ENCODE measurements around the gene SMCHD1. TPM values are rescaled to one million over a fixed set of nuclear protein-coding genes. Genes with fewer than 3 reads are reported as not detected.

Gene SMCHD1
- total RNA-seq, 3 donors from 2014 or later: 73.9 to 131 (median 102) TPM

- Histone ChIP-seq H3K9me3 (no peaks in the 10 kb centered on the region), H3K27ac (no peak overlapping the region), H3K4me1 (no peaks in the 10 kb centered on the region), H3K27me3 (no peaks in the 10 kb centered on the region), H3K4me3 (no peak overlapping the region), H3K36me3 (no peaks in the 10 kb centered on the region)
- intact Hi-C loops (cut with DNase I; ENCODE audit: low total_unique reads): no loop called here
- TF ChIP-seq POLR2A (IDR thresholded peaks at IDR 0.05): no peak
- TF ChIP-seq POLR2AphosphoS5 (IDR thresholded peaks at IDR 0.05): no peak
- TF ChIP-seq CTCF (IDR thresholded peaks at IDR 0.05): no peak
- DNase-seq (ENCODE audit: low spot score in 2 of 2): no peak
Observed at GRCh38 chr18:2774669-2775068, 119.1 kb downstream of the SMCHD1 start.

DNA sequence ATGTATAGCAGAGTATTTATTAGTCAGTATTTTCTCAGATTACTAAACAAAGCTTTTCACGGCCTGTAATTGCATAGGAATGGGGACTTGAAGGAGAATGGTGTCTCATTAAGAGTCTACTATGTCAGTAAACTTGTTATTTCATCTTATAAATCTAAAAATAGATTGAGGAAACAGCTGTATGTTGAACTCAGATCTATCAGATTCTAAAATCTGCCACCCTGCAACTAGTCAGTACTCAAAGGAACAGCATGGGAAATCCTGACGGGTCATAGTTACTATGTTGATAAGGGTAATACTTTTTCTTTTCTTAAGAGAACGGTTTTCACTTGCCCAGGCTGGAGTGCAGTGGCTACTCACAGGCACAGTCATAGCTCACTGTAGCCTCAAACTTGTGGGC, 121.1 kb downstream of the SMCHD1 start:
- H3K36me3 ChIP-seq: no peaks in the 10 kb centered on the region
- intact Hi-C loops (cut with DNase I; ENCODE audit: low total_unique reads): no loop called here

GRCh38 chr18:2777241-2777640, 121.7 kb downstream of the SMCHD1 start:
- Histone ChIP-seq H3K4me3 (no peak overlapping the region), H3K4me1 (no peaks in the 10 kb centered on the region), H3K27me3 (no peaks in the 10 kb centered on the region), H3K9me3 (no peaks in the 10 kb centered on the region), H3K27ac (no peak overlapping the region), H3K36me3 (no peaks in the 10 kb centered on the region)
- intact Hi-C loops (cut with DNase I; ENCODE audit: low total_unique reads): no loop called here
- TF ChIP-seq POLR2A (IDR thresholded peaks at IDR 0.05) (no peak), CTCF (IDR thresholded peaks at IDR 0.05) (no peak), POLR2AphosphoS5 (IDR thresholded peaks at IDR 0.05) (no peak)
- DNase-seq (ENCODE audit: low spot score in 2 of 2): no peak

More for the DNA sequence above, 121.1 kb downstream of the SMCHD1 start:
- no peak overlapping the region for H3K27ac ChIP-seq
- no peaks in the 10 kb centered on the region for H3K27me3 ChIP-seq
- H3K4me1 ChIP-seq: no peaks in the 10 kb centered on the region
- no peak for DNase-seq (ENCODE audit: low spot score in 2 of 2)
- H3K9me3 ChIP-seq: no peaks in the 10 kb centered on the region
- no peak overlapping the region for H3K4me3 ChIP-seq
- no peak for TF ChIP-seq CTCF (IDR thresholded peaks at IDR 0.05)

DNA sequence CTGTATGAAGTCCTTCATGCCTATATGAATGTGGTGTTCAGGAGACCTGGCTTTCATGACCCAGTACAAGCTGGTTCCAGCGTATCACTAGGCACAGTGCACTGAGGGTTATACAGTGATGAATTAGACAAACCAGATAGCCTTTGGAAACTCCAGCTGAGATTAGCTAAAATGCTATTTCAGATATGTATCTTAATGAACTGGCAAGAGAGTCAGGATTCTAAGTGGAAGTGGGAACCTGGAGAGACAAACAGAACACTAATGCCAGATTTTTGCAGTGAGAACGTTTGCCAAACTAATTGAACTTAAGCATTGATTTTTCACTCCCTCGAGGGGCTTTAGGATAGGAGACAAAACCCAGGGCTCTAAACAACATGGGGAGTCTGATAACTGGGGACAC, 125.2 kb downstream of the SMCHD1 start:
- no peak for DNase-seq (ENCODE audit: low spot score in 2 of 2)
- TF ChIP-seq POLR2AphosphoS5 (IDR thresholded peaks at IDR 0.05): no peak
- TF ChIP-seq CTCF (IDR thresholded peaks at IDR 0.05): no peak
- no peak overlapping the region for H3K4me3 ChIP-seq
- no peak overlapping the region for H3K27ac ChIP-seq
- no peaks in the 10 kb centered on the region for H3K36me3 ChIP-seq
- intact Hi-C loops (cut with DNase I; ENCODE audit: low total_unique reads): no loop called here
- no peaks in the 10 kb centered on the region for H3K4me1 ChIP-seq
- no peaks in the 10 kb centered on the region for H3K9me3 ChIP-seq
- no peaks in the 10 kb centered on the region for H3K27me3 ChIP-seq

DNA sequence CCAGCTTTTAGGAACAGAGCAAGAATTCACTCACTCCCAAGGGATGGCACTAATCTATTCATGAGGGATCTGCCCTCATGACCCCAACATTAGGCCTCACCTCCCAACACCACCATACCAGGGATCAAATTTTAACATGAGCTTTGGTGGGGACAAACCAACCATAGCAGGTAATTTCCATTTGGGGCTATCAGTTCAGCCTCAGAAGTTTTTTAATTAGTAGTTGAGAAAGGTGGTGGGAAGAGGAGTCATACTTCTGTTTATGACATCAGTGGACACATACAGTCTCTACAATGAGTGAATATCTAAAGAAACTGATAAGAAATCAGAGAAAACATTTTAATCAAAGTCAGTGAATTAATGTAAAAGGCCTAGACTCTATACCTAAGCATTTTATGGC, 131.7 kb downstream of the SMCHD1 start:
- no peaks in the 10 kb centered on the region for H3K27me3 ChIP-seq
- TF ChIP-seq CTCF (IDR thresholded peaks at IDR 0.05) (no peak), POLR2AphosphoS5 (IDR thresholded peaks at IDR 0.05) (no peak), POLR2A (IDR thresholded peaks at IDR 0.05) (no peak)
- DNase-seq (ENCODE audit: low spot score in 2 of 2): no peak
- H3K27ac ChIP-seq: no peak overlapping the region
- no peaks in the 10 kb centered on the region for H3K4me1 ChIP-seq
- no peak overlapping the region for H3K4me3 ChIP-seq
- intact Hi-C loops (cut with DNase I; ENCODE audit: low total_unique reads): no loop called here
- no peaks in the 10 kb centered on the region for H3K9me3 ChIP-seq
- no peaks in the 10 kb centered on the region for H3K36me3 ChIP-seq

Data from breast epithelium (tissue), 4 donors.